ENCODE results near the gene PCDHGA8.

The PCDHGA8 gene

DNA sequence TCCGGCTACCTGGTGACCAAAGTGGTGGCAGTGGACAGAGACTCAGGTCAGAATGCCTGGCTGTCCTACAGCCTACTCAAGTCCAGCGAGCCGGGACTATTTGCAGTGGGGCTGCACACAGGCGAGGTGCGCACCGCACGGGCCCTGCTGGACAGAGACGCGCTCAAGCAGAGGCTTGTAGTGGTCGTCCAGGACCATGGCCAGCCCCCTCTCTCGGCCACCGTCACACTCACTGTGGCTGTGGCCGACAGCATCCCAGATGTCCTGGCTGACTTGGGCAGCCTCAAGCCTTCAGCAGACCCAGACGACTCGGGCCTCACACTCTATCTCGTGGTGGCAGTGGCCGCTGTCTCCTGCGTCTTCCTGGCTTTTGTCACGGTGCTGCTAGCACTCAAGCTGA, 35.5 kb upstream of the PCDHGA8 start:
- Histone ChIP-seq H3K9ac (ENCODE audit: low read length) (no peak overlapping the region), H3K36me3 (ENCODE audit: control insufficient read depth, insufficient read depth, low read length) (no peaks in the 10 kb centered on the region), H3K9me3 (ENCODE audit: control insufficient read depth, low read length) (peaks cover 18% of the 10 kb centered on the region), H3K4me1 (ENCODE audit: control insufficient read depth, insufficient read depth, low read length) (no peaks in the 10 kb centered on the region), H3K27me3 (ENCODE audit: control insufficient read depth, insufficient read depth, low read length) (peaks cover 8% of the 10 kb centered on the region), H3K4me3 (ENCODE audit: low read length) (no peak overlapping the region)

GRCh38 chr5:141359790-141360426, 32.5 kb upstream of the PCDHGA8 start, which contains the start of gene PCDHGB2:
Gene PCDHGB2 (plus strand): TSS chr5:141359994. CDS start chr5:141360136, 142 bp downstream.
- peaks cover 17% of the 10 kb centered on the region for H3K9me3 ChIP-seq (ENCODE audit: control insufficient read depth, low read length)

GRCh38 chr5:141360685-141361084, 31.7 kb upstream of the PCDHGA8 start:
- Histone ChIP-seq H3K36me3 (ENCODE audit: control insufficient read depth, insufficient read depth, low read length) (no peaks in the 10 kb centered on the region), H3K9me3 (ENCODE audit: control insufficient read depth, low read length) (peaks cover 25% of the 10 kb centered on the region), H3K27me3 (ENCODE audit: control insufficient read depth, insufficient read depth, low read length) (peaks cover 27% of the 10 kb centered on the region), H3K4me1 (ENCODE audit: control insufficient read depth, insufficient read depth, low read length) (no peaks in the 10 kb centered on the region), H3K4me3 (ENCODE audit: low read length) (no peak overlapping the region), H3K9ac (ENCODE audit: low read length) (no peak overlapping the region)

More at GRCh38 chr5:141359790-141360426, 32.5 kb upstream of the PCDHGA8 start, which contains the start of gene PCDHGB2:
- H3K27me3 ChIP-seq (ENCODE audit: control insufficient read depth, insufficient read depth, low read length): peaks cover 21% of the 10 kb centered on the region
- H3K4me1 ChIP-seq (ENCODE audit: control insufficient read depth, insufficient read depth, low read length): no peaks in the 10 kb centered on the region
- no peak within 1 kb of the TSS for H3K9ac ChIP-seq (ENCODE audit: low read length)
- no peak within 1 kb of the TSS for H3K4me3 ChIP-seq (ENCODE audit: low read length)
- no peaks in the 10 kb centered on the region for H3K36me3 ChIP-seq (ENCODE audit: control insufficient read depth, insufficient read depth, low read length)

- no peaks in the 10 kb centered on the region for H3K36me3 ChIP-seq (ENCODE audit: control insufficient read depth, insufficient read depth, low read length)
- no peak overlapping the region for H3K4me3 ChIP-seq (ENCODE audit: low read length)
- no peak overlapping the region for H3K9ac ChIP-seq (ENCODE audit: low read length)
- H3K27me3 ChIP-seq (ENCODE audit: control insufficient read depth, insufficient read depth, low read length): peaks cover 36% of the 10 kb centered on the region
- H3K4me1 ChIP-seq (ENCODE audit: control insufficient read depth, insufficient read depth, low read length): no peaks in the 10 kb centered on the region
- peaks cover 27% of the 10 kb centered on the region for H3K9me3 ChIP-seq (ENCODE audit: control insufficient read depth, low read length)
These were observed 29.7 kb upstream of the PCDHGA8 start for GRCh38 chr5:141362719-141363118.

DNA sequence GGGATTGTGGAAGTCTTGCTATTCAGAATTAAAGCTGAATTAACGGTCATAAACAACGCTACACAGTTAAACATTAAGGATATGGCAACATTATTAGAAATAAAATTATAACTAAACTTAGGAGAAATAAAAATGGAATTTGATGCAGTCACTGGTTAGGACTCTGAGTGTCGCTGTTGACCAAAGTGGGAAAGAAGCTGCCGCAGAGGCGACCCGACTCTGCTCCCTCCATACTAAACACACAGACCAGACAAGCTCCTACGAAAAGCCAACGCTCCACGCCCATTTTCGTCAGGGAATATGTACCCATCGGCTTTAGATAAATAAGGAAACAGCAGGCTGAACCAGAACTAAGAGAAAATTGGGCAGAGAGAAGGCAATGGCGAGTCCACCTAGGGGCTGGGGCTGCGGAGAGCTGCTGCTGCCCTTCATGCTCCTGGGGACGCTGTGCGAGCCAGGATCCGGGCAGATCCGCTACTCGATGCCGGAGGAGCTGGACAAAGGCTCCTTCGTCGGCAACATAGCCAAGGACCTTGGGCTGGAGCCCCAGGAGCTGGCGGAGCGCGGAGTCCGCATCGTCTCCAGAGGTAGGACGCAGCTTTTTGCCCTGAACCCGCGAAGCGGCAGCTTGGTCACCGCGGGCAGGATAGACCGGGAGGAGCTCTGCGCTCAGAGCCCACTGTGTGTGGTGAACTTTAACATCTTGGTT, 28.3 kb upstream of the PCDHGA8 start, which contains the start of gene PCDHGA5:
TSS of gene PCDHGA5 (plus strand) at position 211 of the 709 bp plus-strand sequence. CDS start at position 380, 169 bp downstream.
- no peak within 1 kb of the TSS for H3K9ac ChIP-seq (ENCODE audit: low read length)
- H3K4me3 ChIP-seq (ENCODE audit: low read length): no peak within 1 kb of the TSS
- no peaks in the 10 kb centered on the region for H3K36me3 ChIP-seq (ENCODE audit: control insufficient read depth, insufficient read depth, low read length)
- H3K4me1 ChIP-seq (ENCODE audit: control insufficient read depth, insufficient read depth, low read length): no peaks in the 10 kb centered on the region
- peaks cover 36% of the 10 kb centered on the region for H3K27me3 ChIP-seq (ENCODE audit: control insufficient read depth, insufficient read depth, low read length)
- peaks cover 27% of the 10 kb centered on the region for H3K9me3 ChIP-seq (ENCODE audit: control insufficient read depth, low read length)

DNA sequence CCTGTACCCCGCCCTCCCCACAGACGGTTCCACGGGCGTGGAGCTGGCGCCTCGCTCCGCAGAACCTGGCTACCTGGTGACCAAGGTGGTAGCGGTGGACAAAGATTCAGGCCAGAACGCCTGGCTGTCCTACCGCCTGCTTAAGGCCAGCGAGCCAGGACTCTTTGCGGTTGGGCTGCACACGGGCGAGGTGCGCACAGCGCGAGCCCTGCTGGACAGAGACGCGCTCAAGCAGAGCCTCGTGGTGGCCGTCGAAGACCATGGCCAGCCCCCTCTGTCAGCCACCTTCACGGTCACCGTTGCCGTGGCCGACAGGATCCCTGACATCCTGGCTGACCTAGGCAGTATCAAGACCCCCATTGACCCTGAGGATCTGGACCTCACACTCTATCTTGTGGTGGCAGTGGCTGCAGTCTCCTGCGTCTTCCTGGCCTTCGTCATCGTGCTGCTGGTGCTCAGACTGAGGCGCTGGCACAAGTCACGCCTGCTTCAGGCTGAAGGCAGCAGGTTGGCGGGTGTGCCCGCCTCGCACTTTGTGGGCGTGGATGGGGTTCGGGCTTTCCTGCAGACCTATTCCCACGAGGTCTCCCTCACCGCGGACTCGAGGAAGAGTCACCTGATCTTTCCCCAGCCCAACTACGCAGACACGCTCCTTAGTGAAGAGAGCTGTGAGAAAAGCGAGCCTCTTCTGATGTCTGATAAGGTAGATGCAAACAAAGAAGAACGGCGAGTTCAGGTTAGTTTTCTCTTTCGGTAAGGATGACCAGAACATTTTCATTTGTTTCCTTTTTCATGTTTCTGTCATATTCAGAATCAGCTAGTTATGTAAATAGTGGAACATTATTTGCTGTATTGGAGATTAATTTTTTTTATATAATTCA, 26.2 kb upstream of the PCDHGA8 start:
- Histone ChIP-seq H3K9me3 (ENCODE audit: control insufficient read depth, low read length) (peaks cover 26% of the 10 kb centered on the region), H3K4me3 (ENCODE audit: low read length) (no peak overlapping the region), H3K36me3 (ENCODE audit: control insufficient read depth, insufficient read depth, low read length) (no peaks in the 10 kb centered on the region), H3K27me3 (ENCODE audit: control insufficient read depth, insufficient read depth, low read length) (peaks cover 44% of the 10 kb centered on the region), H3K9ac (ENCODE audit: low read length) (no peak overlapping the region), H3K4me1 (ENCODE audit: control insufficient read depth, insufficient read depth, low read length) (no peaks in the 10 kb centered on the region)

DNA sequence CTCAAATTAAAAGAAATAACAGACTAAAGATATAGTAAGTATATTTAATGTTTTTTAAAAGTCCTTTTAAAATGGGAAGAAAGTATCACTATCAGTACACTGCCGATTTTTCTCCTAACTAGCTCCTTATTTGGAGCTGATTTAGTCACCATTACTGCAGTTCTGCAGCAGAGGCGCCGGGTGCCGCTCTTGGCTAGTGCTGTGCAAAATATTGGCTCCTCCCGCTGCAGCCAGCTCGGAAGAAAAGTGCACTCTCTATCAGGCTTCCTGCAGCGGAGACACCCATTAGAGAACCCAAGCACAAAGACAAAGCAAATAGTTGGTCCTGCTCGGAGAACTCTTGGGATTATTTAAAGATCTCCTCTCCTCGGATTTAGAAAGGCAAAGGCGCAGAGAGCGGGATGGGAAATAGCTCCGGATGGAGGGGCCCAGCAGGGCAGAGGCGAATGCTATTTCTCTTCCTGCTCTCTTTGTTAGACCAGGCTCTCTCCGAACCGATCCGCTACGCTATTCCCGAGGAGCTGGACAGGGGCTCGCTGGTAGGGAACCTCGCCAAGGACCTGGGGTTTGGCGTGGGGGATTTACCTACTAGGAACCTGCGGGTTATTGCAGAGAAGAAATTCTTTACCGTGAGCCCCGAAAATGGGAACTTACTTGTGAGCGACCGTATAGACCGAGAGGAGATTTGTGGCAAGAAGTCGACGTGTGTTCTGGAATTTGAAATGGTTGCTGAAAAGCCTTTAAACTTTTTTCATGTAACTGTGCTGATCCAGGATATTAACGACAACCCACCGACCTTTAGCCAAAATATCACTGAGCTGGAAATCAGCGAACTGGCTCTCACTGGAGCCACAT, 22.2 kb upstream of the PCDHGA8 start, which contains the start of gene PCDHGB3:
TSS of gene PCDHGB3 (plus strand) at position 249 of the 855 bp plus-strand sequence. CDS start at position 402, 153 bp downstream.
- H3K9me3 ChIP-seq (ENCODE audit: control insufficient read depth, low read length): peaks cover 25% of the 10 kb centered on the region
- no peaks in the 10 kb centered on the region for H3K4me1 ChIP-seq (ENCODE audit: control insufficient read depth, insufficient read depth, low read length)
- no peak within 1 kb of the TSS for H3K4me3 ChIP-seq (ENCODE audit: low read length)
- H3K27me3 ChIP-seq (ENCODE audit: control insufficient read depth, insufficient read depth, low read length): peaks cover 37% of the 10 kb centered on the region
- H3K36me3 ChIP-seq (ENCODE audit: control insufficient read depth, insufficient read depth, low read length): no peaks in the 10 kb centered on the region
- no peak within 1 kb of the TSS for H3K9ac ChIP-seq (ENCODE audit: low read length)

DNA sequence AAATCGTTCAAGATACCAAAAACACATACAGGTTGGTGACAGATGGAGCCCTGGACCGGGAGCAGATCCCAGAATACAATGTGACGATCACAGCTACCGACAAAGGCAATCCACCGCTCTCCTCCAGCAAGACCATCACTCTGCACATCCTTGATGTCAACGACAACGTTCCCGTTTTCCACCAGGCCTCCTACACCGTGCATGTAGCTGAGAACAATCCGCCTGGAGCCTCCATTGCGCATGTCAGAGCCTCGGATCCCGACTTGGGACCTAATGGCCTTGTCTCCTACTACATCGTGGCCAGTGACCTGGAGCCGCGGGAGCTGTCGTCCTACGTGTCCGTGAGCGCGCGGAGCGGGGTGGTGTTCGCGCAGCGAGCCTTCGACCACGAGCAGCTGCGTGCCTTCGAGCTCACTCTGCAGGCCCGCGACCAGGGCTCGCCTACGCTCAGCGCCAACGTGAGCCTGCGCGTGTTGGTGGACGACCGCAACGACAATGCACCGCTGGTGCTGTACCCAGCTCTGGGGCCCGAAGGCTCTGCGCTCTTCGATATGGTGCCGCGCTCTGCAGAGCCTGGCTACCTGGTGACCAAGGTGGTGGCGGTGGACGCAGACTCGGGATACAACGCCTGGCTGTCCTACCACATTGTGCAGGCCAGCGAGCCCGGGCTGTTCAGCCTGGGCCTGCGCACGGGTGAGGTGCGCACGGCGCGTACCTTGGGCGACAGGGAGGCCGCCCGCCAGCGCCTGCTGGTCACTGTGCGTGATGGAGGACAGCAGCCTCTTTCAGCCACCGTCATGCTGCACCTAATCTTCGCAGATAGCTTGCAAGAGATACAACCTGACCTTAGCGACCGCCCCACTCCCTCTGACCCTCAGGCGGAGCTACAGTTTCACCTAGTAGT, 20.6 kb upstream of the PCDHGA8 start:
- no peaks in the 10 kb centered on the region for H3K4me1 ChIP-seq (ENCODE audit: control insufficient read depth, insufficient read depth, low read length)
- H3K27me3 ChIP-seq (ENCODE audit: control insufficient read depth, insufficient read depth, low read length): peaks cover 24% of the 10 kb centered on the region
- H3K9ac ChIP-seq (ENCODE audit: low read length): no peak overlapping the region
- H3K9me3 ChIP-seq (ENCODE audit: control insufficient read depth, low read length): peaks cover 18% of the 10 kb centered on the region
- H3K36me3 ChIP-seq (ENCODE audit: control insufficient read depth, insufficient read depth, low read length): no peaks in the 10 kb centered on the region
- H3K4me3 ChIP-seq (ENCODE audit: low read length): no peak overlapping the region

DNA sequence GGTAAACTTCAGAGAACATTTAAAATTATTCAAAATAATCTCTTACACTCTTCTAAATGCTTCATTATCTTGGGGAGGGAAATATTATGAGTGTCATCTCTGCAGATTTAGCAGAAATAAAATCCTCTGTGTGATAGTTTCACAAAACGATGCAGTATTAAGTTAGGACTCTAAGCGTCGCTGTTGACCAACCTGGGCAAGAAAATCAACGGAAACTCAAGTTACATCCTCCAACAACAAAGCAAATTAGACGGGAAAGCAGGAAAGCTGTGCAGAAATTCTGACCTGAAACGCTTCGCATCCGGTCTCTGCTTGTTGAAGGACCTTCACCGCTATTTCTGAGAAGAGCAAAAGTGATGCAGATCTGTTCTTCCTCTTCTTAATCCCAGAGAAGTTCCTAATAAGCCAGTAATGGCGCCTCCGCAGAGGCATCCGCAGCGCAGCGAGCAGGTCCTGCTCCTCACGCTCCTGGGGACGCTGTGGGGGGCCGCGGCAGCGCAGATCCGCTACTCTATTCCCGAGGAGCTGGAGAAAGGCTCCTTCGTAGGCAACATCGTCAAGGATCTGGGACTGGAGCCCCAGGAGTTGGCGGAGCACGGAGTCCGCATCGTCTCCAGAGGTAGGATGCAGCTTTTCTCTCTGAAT, 18.6 kb upstream of the PCDHGA8 start, which contains the start of gene PCDHGA6:
TSS of gene PCDHGA6 (plus strand) at position 219 of the 645 bp plus-strand sequence. CDS start at position 412, 193 bp downstream.
- peaks cover 18% of the 10 kb centered on the region for H3K9me3 ChIP-seq (ENCODE audit: control insufficient read depth, low read length)
- H3K27me3 ChIP-seq (ENCODE audit: control insufficient read depth, insufficient read depth, low read length): peaks cover 24% of the 10 kb centered on the region
- no peak within 1 kb of the TSS for H3K9ac ChIP-seq (ENCODE audit: low read length)
- no peak within 1 kb of the TSS for H3K4me3 ChIP-seq (ENCODE audit: low read length)
- no peaks in the 10 kb centered on the region for H3K4me1 ChIP-seq (ENCODE audit: control insufficient read depth, insufficient read depth, low read length)
- no peaks in the 10 kb centered on the region for H3K36me3 ChIP-seq (ENCODE audit: control insufficient read depth, insufficient read depth, low read length)

DNA sequence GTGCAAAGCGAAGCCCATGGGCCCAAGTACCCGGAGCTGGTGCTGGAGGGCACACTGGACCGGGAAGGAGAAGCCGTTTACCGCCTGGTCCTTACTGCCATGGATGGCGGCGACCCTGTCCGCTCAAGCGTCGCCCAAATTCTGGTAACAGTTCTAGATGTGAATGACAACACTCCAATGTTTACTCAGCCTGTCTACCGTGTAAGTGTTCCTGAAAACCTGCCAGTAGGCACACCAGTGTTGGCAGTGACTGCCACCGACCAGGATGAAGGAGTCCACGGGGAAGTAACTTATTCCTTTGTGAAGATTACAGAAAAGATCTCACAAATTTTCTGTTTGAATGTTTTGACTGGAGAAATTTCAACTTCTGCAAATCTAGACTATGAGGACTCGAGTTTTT, 17.8 kb upstream of the PCDHGA8 start:
- Histone ChIP-seq H3K4me3 (ENCODE audit: low read length) (no peak overlapping the region), H3K36me3 (ENCODE audit: control insufficient read depth, insufficient read depth, low read length) (no peaks in the 10 kb centered on the region), H3K9ac (ENCODE audit: low read length) (no peak overlapping the region), H3K27me3 (ENCODE audit: control insufficient read depth, insufficient read depth, low read length) (peaks cover 24% of the 10 kb centered on the region), H3K9me3 (ENCODE audit: control insufficient read depth, low read length) (peaks cover 18% of the 10 kb centered on the region), H3K4me1 (ENCODE audit: control insufficient read depth, insufficient read depth, low read length) (no peaks in the 10 kb centered on the region)
